HUES64 (cell line): Measurements from ENCODE around the gene FGF18.

ENCODE experiments used
- H3K27ac ChIP-seq: 2 replicates; pipeline ENCODE4 v1.7.0; 2013; ENCODE audit warnings: low read depth, low read length, inconsistent platforms
- H3K27me3 ChIP-seq: 2 replicates; pipeline ENCODE4 v1.6.1; 2013; ENCODE audit warnings: mild to moderate bottlenecking, low read length; ENCODE audit not compliant: insufficient read depth
- H3K36me3 ChIP-seq: 2 replicates; pipeline ENCODE4 v1.6.1; 2013; ENCODE audit warnings: mild to moderate bottlenecking, low read length; ENCODE audit not compliant: insufficient read depth
- H3K4me1 ChIP-seq: 2 replicates; pipeline ENCODE4 v1.6.1; 2013; ENCODE audit warnings: mild to moderate bottlenecking, low read length, moderate library complexity; ENCODE audit not compliant: insufficient read depth
- H3K4me3 ChIP-seq: 2 replicates; pipeline ENCODE4 v1.5.1; 2013; ENCODE audit warnings: mild to moderate bottlenecking, low read length, moderate library complexity
- H3K9ac ChIP-seq: 2 replicates; pipeline ENCODE4 v1.6.1; 2013; ENCODE audit warnings: mild to moderate bottlenecking, low read depth, low read length
- H3K9me3 ChIP-seq: 2 replicates; pipeline ENCODE4 v1.6.1; 2013; ENCODE audit warnings: low read depth, low read length; ENCODE audit not compliant: insufficient read depth
- WGBS: fragments of 150-250, 120-280 bp; methylation state at CpG from one replicate; pipeline ENCODE4 v1.1.7; 2013; ENCODE audit warnings: missing lambda C conversion rate; 5-methylcytosine and 5-hydroxymethylcytosine counted together

The FGF18 gene

GRCh38 chr5:171433352-171433698 is 13.9 kb downstream of the FGF18 start:
- H3K4me1 ChIP-seq: 0 out of 2 replicates have a peak, but pooled peaks cover 4% of the 10 kb centered on the region
- H3K9ac ChIP-seq: no peak overlapping the region
- H3K4me3 ChIP-seq: no peak overlapping the region
- H3K27me3 ChIP-seq: no peaks in the 10 kb centered on the region
- 51% methylated on average over 6 of the region's 6 CpGs for WGBS
- H3K9me3 ChIP-seq: no peaks in the 10 kb centered on the region
- peak overlapping the region; percentile 19; the same call in 1 of the 2 replicates for H3K27ac ChIP-seq
- H3K36me3 ChIP-seq: no peaks in the 10 kb centered on the region

GRCh38 chr5:171433982-171434676 is 14.7 kb downstream of the FGF18 start:
- Histone ChIP-seq H3K36me3 (no peaks in the 10 kb centered on the region), H3K9ac (no peak overlapping the region), H3K4me1 (0 out of 2 replicates have a peak, but pooled peaks cover 4% of the 10 kb centered on the region), H3K27me3 (no peaks in the 10 kb centered on the region), H3K27ac (no peak overlapping the region), H3K9me3 (no peaks in the 10 kb centered on the region), H3K4me3 (no peak overlapping the region)
- WGBS: 88% methylated on average over 5 of the region's 5 CpGs

- WGBS: 90% methylated on average over 4 of the region's 4 CpGs
- 0 out of 2 replicates have a peak, but pooled peaks cover 4% of the 10 kb centered on the region for H3K4me1 ChIP-seq
Observed at GRCh38 chr5:171434874-171435273, 15.4 kb downstream of the FGF18 start.

GRCh38 chr5:171435908-171436307 is 16.5 kb downstream of the FGF18 start:
- Histone ChIP-seq H3K36me3 (no peaks in the 10 kb centered on the region), H3K27me3 (no peaks in the 10 kb centered on the region), H3K27ac (no peak overlapping the region), H3K9me3 (no peaks in the 10 kb centered on the region), H3K9ac (no peak overlapping the region), H3K4me3 (no peak overlapping the region), H3K4me1 (0 out of 2 replicates have a peak, but pooled peaks cover 4% of the 10 kb centered on the region)
- 96% methylated on average over 20 of the region's 20 CpGs for WGBS

More at GRCh38 chr5:171434874-171435273, 15.4 kb downstream of the FGF18 start:
- Histone ChIP-seq H3K9me3 (no peaks in the 10 kb centered on the region), H3K9ac (no peak overlapping the region), H3K36me3 (no peaks in the 10 kb centered on the region), H3K27me3 (no peaks in the 10 kb centered on the region), H3K27ac (no peak overlapping the region), H3K4me3 (no peak overlapping the region)

GRCh38 chr5:171436804-171437285 is 17.4 kb downstream of the FGF18 start:
- H3K27ac ChIP-seq: no peak overlapping the region
- no peak overlapping the region for H3K9ac ChIP-seq
- no peaks in the 10 kb centered on the region for H3K9me3 ChIP-seq
- H3K27me3 ChIP-seq: no peaks in the 10 kb centered on the region
- 0 out of 2 replicates have a peak, but pooled peaks cover 4% of the 10 kb centered on the region for H3K4me1 ChIP-seq
- H3K4me3 ChIP-seq: no peak overlapping the region
- 90% methylated on average over 13 of the region's 13 CpGs for WGBS
- no peaks in the 10 kb centered on the region for H3K36me3 ChIP-seq

GRCh38 chr5:171437286-171437821 is 17.9 kb downstream of the FGF18 start:
- H3K9me3 ChIP-seq: no peaks in the 10 kb centered on the region
- H3K4me1 ChIP-seq: 0 out of 2 replicates have a peak, but pooled peaks cover 4% of the 10 kb centered on the region
- no peak overlapping the region for H3K9ac ChIP-seq
- no peaks in the 10 kb centered on the region for H3K27me3 ChIP-seq
- no peak overlapping the region for H3K4me3 ChIP-seq
- WGBS: 49% methylated on average over 14 of the region's 14 CpGs
- H3K27ac ChIP-seq: no peak overlapping the region
- H3K36me3 ChIP-seq: no peaks in the 10 kb centered on the region

- H3K9ac ChIP-seq: no peak overlapping the region
- WGBS: 87% methylated on average over 4 of the region's 4 CpGs
- no peaks in the 10 kb centered on the region for H3K36me3 ChIP-seq
- H3K9me3 ChIP-seq: no peaks in the 10 kb centered on the region
- H3K27me3 ChIP-seq: no peaks in the 10 kb centered on the region
- H3K4me3 ChIP-seq: no peak overlapping the region
- H3K27ac ChIP-seq: no peak overlapping the region
- H3K4me1 ChIP-seq: no peaks in the 10 kb centered on the region
Observed at GRCh38 chr5:171438738-171439137, 19.3 kb downstream of the FGF18 start.

- Histone ChIP-seq H3K4me1 (no peaks in the 10 kb centered on the region), H3K36me3 (no peaks in the 10 kb centered on the region), H3K9me3 (no peaks in the 10 kb centered on the region), H3K27ac (no peak overlapping the region), H3K9ac (no peak overlapping the region), H3K27me3 (no peaks in the 10 kb centered on the region), H3K4me3 (no peak overlapping the region)
- 90% methylated on average over 14 of the region's 14 CpGs for WGBS
Observed at GRCh38 chr5:171441246-171441791, 21.9 kb downstream of the FGF18 start.

GRCh38 chr5:171442287-171443042 is 23.0 kb downstream of the FGF18 start:
- Histone ChIP-seq H3K9ac (no peak overlapping the region), H3K27me3 (no peaks in the 10 kb centered on the region), H3K4me1 (no peaks in the 10 kb centered on the region), H3K36me3 (no peaks in the 10 kb centered on the region), H3K9me3 (no peaks in the 10 kb centered on the region), H3K4me3 (no peak overlapping the region), H3K27ac (no peak overlapping the region)
- WGBS: 75% methylated on average over 12 of the region's 13 CpGs

GRCh38 chr5:171444582-171444981 is 25.1 kb downstream of the FGF18 start:
- no peak overlapping the region for H3K9ac ChIP-seq
- H3K36me3 ChIP-seq: no peaks in the 10 kb centered on the region
- H3K4me1 ChIP-seq: no peaks in the 10 kb centered on the region; the same call in 1 of the 2 replicates
- H3K27me3 ChIP-seq: no peaks in the 10 kb centered on the region
- WGBS: 92% methylated on average over 12 of the region's 12 CpGs
- H3K4me3 ChIP-seq: no peak overlapping the region
- H3K9me3 ChIP-seq: no peaks in the 10 kb centered on the region
- H3K27ac ChIP-seq: no peak overlapping the region
